ENCODE measurements around the gene NTNG1. TPM values are rescaled to one million over a fixed set of nuclear protein-coding genes. Genes with fewer than 3 reads are reported as not detected.

NTNG1 gene
- total and polyA plus RNA-seq, 2 of the 13 experiments (the other 11 are each of a cell fraction or from before 2014, with no cell fraction given) = not detected

- FAIRE-seq = no peak
Measured at GRCh38 chr1:107110326-107110725, 30.5 kb upstream of the NTNG1 start.

More at GRCh38 chr1:107110326-107110725, 30.5 kb upstream of the NTNG1 start:
- Histone ChIP-seq H3K9ac (ENCODE audit: insufficient read depth, low read depth, low read length) (no peak overlapping the region), H3K79me2 (ENCODE audit: insufficient read depth, low read length) (no peaks in the 10 kb centered on the region), H3K27me3 (ENCODE audit: control insufficient read depth in 1 of 2, insufficient read depth in 2 of 2, low read length in 2 of 2) (no peaks in the 10 kb centered on the region), H4K20me1 (ENCODE audit: insufficient read depth, low read length) (no peaks in the 10 kb centered on the region), H3K27ac (ENCODE audit: extremely low read length, insufficient read depth, low read length) (no peak overlapping the region), H3K4me2 (ENCODE audit: low read depth, low read length) (no peak overlapping the region), H3K9me3 (ENCODE audit: low read length) (peaks cover 9% of the 10 kb centered on the region; the same call in 1 of the 2 replicates), H2AFZ (ENCODE audit: low read length) (no peak overlapping the region), H3K36me3 (replicated peaks in 1 of 2; ENCODE audit: control insufficient read depth in 1 of 2, insufficient read depth in 2 of 2, low read length in 2 of 2) (no peaks in the 10 kb centered on the region), H3K4me1 (ENCODE audit: insufficient read depth, low read length) (no peaks in the 10 kb centered on the region), H3K4me3 (replicated peaks in 1 of 3; ENCODE audit: insufficient read depth in 1 of 3, low read depth in 2 of 3, low read length in 3 of 3) (no peak overlapping the region)
- DNase-seq (ENCODE audit: low spot score) = no peak
- CTCF ChIA-PET (ENCODE audit: low intra/inter-chr PET ratio, low total read pairs) = no interaction called here
- no TSS peak for BruUV-seq (replicated peaks)
- intact Hi-C loops (cut with micrococcal nuclease; ENCODE audit: unreplicated experiment) (no loop called here), in situ Hi-C loops (cut with HindIII; ENCODE audit: extremely low pct_ligation_motif_present, low pct_unique_long_range_greater_than_20kb) (no loop called here)
- ATAC-seq = no peak
- no peak for TF ChIP-seq FOXM1 (CRISPR knock-in tag; IDR thresholded peaks at IDR 0.05)
- TF ChIP-seq AHR (CRISPR knock-in tag; IDR thresholded peaks at IDR 0.05) = no peak
- TF ChIP-seq ZNF121 (CRISPR knock-in tag; IDR thresholded peaks at IDR 0.05) = no peak
- TF ChIP-seq POLR2AphosphoS2 (IDR thresholded peaks at IDR 0.05; ENCODE audit: low read depth, low read length) = no peak
- TF ChIP-seq ZNF407 (CRISPR knock-in tag; IDR thresholded peaks at IDR 0.05; ENCODE audit: not compliant biosample characterization) = no peak
- TF ChIP-seq TARDBP (CRISPR knock-in tag; IDR thresholded peaks at IDR 0.05) = no peak
- no peak for TF ChIP-seq ZKSCAN8 (CRISPR knock-in tag; IDR thresholded peaks at IDR 0.05; ENCODE audit: borderline replicate concordance)
- TF ChIP-seq GLMP (CRISPR knock-in tag; IDR thresholded peaks at IDR 0.05; ENCODE audit: borderline replicate concordance) = no peak
- TF ChIP-seq HOXA3 (CRISPR knock-in tag; IDR thresholded peaks at IDR 0.05) = no peak
- no peak for TF ChIP-seq SOX6 (IDR thresholded peaks at IDR 0.05)
- no peak for TF ChIP-seq SOX6 (CRISPR knock-in tag; IDR thresholded peaks at IDR 0.05)
- TF ChIP-seq ZNF776 (CRISPR knock-in tag; IDR thresholded peaks at IDR 0.05) = no peak
- no peak for TF ChIP-seq RFX1 (IDR thresholded peaks at IDR 0.05)
- no peak for TF ChIP-seq TEF (CRISPR knock-in tag; IDR thresholded peaks at IDR 0.05)
- TF ChIP-seq SMAD9 (CRISPR knock-in tag; IDR thresholded peaks at IDR 0.05) = no peak
- no peak for TF ChIP-seq TEAD3 (CRISPR knock-in tag; optimal IDR thresholded peaks at IDR 0.05; ENCODE audit: borderline replicate concordance)
- no peak for TF ChIP-seq ZC3H13 (CRISPR knock-in tag; IDR thresholded peaks at IDR 0.05)
- WGBS (ENCODE audit: low lambda C conversion rate) = 1% methylated on average over 4 of the region's 4 CpGs
- POLR2A ChIA-PET = no interaction called here
